ENCODE measurements around the gene RANBP3. TPM values are rescaled to one million over a fixed set of nuclear protein-coding genes. Genes with fewer than 3 reads are reported as not detected.

The RANBP3 gene
- total RNA-seq, 6 experiments from 2014 or later: 57.6 to 80.9 (median 70.4) TPM

DNA sequence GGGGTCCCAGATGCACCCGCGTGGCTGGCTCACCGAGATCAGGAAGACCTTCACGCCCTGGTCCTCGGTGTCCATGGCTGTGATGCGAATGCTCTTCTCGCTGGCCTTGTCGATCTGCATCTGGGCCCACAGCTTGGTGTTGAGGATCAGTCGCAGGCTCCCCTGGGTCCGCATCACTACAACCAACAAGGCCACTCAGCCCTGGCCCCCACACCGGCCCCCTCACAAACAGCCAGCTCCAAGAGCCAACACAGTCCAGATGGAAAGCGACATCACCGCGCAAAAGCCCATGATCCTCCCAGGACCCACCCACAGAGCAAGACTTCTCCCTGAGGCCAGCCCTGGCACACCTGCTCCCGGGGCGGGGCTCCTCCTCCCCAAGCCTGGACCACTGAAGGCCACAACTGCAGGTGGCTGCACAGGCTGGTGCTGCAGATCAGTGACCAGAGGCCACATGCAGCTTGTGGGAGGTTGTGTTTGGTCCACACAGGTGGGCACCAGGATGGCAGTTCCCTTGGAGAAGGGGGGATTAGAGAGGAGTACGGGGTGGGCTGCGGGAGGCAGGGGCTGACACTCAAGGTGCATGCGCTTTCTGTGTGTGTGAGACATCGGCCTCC, 59.4 kb downstream of the RANBP3 start:
- peaks cover 7% of the 10 kb centered on the region; the same call in 1 of the 2 replicates for H3K4me1 Mint-ChIP-seq (ENCODE audit: low read depth)
- H3K27ac Mint-ChIP-seq: no peak overlapping the region
- peaks cover 12% of the 10 kb centered on the region for H3K36me3 Mint-ChIP-seq (ENCODE audit: low read depth)
- no peaks in the 10 kb centered on the region for H3K9me3 Mint-ChIP-seq
- peaks cover 3% of the 10 kb centered on the region; the same call in 1 of the 2 replicates for H3K27me3 Mint-ChIP-seq (ENCODE audit: insufficient read depth)
- DNase-seq: no peak
- TF ChIP-seq, protein P1, sequence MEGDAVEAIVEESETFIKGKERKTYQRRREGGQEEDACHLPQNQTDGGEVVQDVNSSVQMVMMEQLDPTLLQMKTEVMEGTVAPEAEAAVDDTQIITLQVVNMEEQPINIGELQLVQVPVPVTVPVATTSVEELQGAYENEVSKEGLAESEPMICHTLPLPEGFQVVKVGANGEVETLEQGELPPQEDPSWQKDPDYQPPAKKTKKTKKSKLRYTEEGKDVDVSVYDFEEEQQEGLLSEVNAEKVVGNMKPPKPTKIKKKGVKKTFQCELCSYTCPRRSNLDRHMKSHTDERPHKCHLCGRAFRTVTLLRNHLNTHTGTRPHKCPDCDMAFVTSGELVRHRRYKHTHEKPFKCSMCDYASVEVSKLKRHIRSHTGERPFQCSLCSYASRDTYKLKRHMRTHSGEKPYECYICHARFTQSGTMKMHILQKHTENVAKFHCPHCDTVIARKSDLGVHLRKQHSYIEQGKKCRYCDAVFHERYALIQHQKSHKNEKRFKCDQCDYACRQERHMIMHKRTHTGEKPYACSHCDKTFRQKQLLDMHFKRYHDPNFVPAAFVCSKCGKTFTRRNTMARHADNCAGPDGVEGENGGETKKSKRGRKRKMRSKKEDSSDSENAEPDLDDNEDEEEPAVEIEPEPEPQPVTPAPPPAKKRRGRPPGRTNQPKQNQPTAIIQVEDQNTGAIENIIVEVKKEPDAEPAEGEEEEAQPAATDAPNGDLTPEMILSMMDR (IDR thresholded peaks at IDR 0.05): no peak
- no peak overlapping the region for H3K4me3 Mint-ChIP-seq

DNA sequence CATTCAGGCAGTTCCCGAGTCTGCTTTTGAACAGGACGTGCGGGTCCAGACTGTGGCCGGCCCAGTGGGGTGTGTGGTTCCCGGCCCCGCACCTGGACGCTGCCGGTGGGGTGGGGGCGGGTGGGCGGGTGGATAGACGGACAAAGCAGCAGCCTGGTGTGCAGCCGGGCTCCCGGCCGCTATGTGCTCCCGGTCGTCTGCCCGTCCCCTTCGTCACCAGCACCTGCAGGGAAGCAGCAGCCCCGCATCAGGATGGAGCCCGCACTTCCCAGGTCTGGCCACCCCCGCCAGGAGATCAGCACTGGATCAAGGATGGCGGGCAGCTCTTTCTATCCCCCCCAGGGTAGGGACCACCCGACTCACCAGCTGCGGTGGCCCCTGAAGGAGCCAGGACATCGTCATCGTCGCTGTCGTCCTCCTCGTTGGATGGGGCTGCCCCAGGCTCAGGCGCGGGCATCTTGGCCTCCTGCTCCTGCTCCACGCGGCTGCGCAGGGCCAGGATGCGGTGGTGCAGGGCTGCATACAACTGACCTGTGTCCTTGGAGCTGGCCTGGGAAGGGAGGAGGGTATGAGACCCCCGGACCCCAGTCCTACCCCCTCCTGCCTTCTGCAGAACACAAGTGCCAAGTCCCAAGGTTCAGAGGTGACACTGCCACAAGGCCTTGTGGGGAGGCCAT, 60.4 kb downstream of the RANBP3 start:
- Mint-ChIP-seq H3K4me3 (no peak overlapping the region), H3K27me3 (ENCODE audit: insufficient read depth) (peaks cover 1% of the 10 kb centered on the region; the same call in 1 of the 2 replicates), H3K27ac (no peak overlapping the region), H3K36me3 (ENCODE audit: low read depth) (peaks cover 12% of the 10 kb centered on the region; the same call in 1 of the 2 replicates), H3K4me1 (ENCODE audit: low read depth) (peaks cover 7% of the 10 kb centered on the region; the same call in 1 of the 2 replicates), H3K9me3 (no peaks in the 10 kb centered on the region)
- TF ChIP-seq, protein P1 (IDR thresholded peaks at IDR 0.05): no peak
- no peak for DNase-seq

DNA sequence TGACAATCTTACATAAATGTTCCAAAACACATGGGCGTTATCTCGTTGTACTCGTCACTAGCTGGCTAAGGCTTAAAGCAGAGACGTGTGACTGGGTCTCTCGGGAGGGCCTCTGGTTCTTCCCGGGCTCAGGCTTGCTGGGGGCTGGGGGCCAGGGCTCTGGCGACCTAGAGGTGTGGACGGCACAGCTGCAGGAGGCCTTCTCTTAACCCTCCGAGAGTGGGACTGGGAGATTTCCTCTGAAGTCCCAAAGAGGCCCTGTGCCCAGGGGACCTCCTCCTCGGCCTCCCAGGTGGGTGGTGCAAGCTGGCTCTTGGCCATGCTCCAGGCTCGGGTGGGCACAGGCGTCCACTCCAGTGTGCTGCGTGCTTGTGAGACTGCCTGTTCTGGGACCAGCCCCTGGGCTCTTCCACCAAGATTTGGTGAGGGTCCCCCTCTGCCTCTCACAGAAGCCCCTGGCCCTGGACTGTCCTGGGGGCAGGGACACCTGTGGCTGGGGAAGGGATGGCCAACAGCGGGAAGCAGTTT, 61.7 kb downstream of the RANBP3 start:
- DNase-seq: no peak
- Mint-ChIP-seq H3K27ac (no peak overlapping the region), H3K4me1 (ENCODE audit: low read depth) (peaks cover 7% of the 10 kb centered on the region; the same call in 1 of the 2 replicates), H3K36me3 (ENCODE audit: low read depth) (peaks cover 5% of the 10 kb centered on the region; the same call in 1 of the 2 replicates), H3K27me3 (ENCODE audit: insufficient read depth) (peaks cover 1% of the 10 kb centered on the region; the same call in 1 of the 2 replicates), H3K4me3 (no peak overlapping the region), H3K9me3 (no peaks in the 10 kb centered on the region)
- TF ChIP-seq, protein P1 (IDR thresholded peaks at IDR 0.05): no peak

DNA sequence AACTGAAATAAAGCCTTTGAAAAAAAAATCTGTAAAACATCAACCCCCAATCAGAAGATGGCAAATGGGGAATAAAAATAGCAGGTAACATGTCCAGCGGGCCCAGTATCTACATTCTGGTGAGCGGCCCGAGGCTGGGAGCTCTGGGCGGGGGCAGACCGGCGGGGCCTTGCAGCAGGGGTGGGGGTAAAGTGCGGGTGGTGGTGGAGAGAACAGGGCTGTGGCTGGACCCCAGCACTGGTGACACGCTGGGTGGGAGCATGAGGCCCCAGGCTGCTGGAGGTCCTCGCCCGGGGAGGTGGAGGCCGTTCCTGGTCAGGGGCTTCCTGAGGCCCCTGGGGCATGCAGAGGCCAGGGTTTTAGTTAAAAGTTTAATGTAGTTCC, 62.2 kb downstream of the RANBP3 start:
- Mint-ChIP-seq H3K4me3 (no peak overlapping the region), H3K4me1 (ENCODE audit: low read depth) (peaks cover 7% of the 10 kb centered on the region; the same call in 1 of the 2 replicates), H3K27me3 (ENCODE audit: insufficient read depth) (peaks cover 1% of the 10 kb centered on the region; the same call in 1 of the 2 replicates), H3K36me3 (ENCODE audit: low read depth) (peaks cover 5% of the 10 kb centered on the region; the same call in 1 of the 2 replicates), H3K9me3 (no peaks in the 10 kb centered on the region), H3K27ac (no peak overlapping the region)
- TF ChIP-seq, protein P1 (IDR thresholded peaks at IDR 0.05): no peak
- DNase-seq: no peak

DNA sequence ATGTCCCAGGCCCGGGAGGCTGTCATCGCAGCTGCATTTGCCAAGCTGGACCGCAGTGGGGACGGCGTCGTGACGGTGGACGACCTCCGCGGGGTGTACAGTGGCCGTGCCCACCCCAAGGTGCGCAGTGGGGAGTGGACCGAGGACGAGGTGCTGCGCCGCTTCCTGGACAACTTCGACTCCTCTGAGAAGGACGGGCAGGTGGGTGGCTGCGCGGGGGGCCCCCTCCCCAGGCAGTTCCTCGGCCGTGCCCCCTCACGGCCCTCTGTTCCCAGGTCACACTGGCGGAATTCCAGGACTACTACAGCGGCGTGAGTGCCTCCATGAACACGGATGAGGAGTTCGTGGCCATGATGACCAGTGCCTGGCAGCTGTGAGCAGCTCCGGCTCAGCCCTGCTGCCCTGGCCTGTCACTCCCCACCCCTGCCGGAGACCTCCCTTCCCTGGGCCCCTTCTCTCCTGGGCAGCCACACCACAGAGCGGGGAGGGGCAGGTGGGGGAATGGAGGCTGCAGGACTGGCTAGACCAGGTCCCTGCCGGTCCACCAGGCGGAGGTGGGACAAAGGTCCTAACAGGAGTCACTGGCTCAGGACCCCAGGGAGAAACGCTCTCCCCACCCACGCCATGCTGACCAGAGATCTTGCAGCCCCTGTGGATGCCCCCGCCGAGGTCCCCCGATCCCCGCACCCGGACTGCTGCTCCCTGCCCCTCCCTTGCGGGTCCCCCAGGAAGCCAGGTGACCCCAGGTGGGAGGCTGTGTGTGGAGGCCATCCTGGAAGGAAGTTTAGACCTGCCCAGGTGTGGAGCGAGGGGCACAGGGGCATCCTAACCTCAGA, 62.8 kb downstream of the RANBP3 start:
- Mint-ChIP-seq H3K27me3 (ENCODE audit: insufficient read depth) (peaks cover 1% of the 10 kb centered on the region; the same call in 1 of the 2 replicates), H3K4me3 (no peak overlapping the region), H3K4me1 (ENCODE audit: low read depth) (peaks cover 7% of the 10 kb centered on the region; the same call in 1 of the 2 replicates), H3K27ac (no peak overlapping the region), H3K36me3 (ENCODE audit: low read depth) (peaks cover 5% of the 10 kb centered on the region; the same call in 1 of the 2 replicates), H3K9me3 (no peaks in the 10 kb centered on the region)
- no peak for DNase-seq
- TF ChIP-seq, protein P1 (IDR thresholded peaks at IDR 0.05): no peak

All from HFFc6 (cell line).